Lung (tissue), 12 donors: Measurements from ENCODE around the gene CCDC3. TPM values are rescaled to one million over a fixed set of nuclear protein-coding genes. Genes with fewer than 3 reads are reported as not detected.

Source experiments
- ATAC-seq: fragments of 200-7000 bp; cut with Tn5 transposase; one replicate; pipeline ENCODE4 v1.9.1; 2020; ENCODE audit warnings: moderate number of reproducible peaks; ENCODE audit not compliant: insufficient read depth, low FRiP score
- DNase-seq, 3 donors: peaks; one replicate each; pipeline ENCODE4 v3.0.0-alpha.2; 2013 to 2017
- H3K27ac ChIP-seq, 2 donors: one replicate each; pipeline ENCODE4 v1.5.1; 2013; ENCODE audit warnings: mild to moderate bottlenecking in 2 of 2, moderate library complexity in 2 of 2, control low read depth in 1 of 2, inconsistent platforms in 1 of 2, low read depth in 1 of 2, low read length in 1 of 2
- H3K27me3 ChIP-seq, 3 donors: one replicate each; pipeline ENCODE4 v1.5.1; 2013; ENCODE audit warnings: low read length in 2 of 3; ENCODE audit not compliant: control insufficient read depth in 3 of 3, insufficient read depth in 3 of 3
- H3K36me3 ChIP-seq, 4 donors: one replicate each; pipeline ENCODE4 v1.5.1; 2013; ENCODE audit warnings: low read length in 4 of 4, mild to moderate bottlenecking in 1 of 4, moderate library complexity in 1 of 4; ENCODE audit not compliant: control insufficient read depth in 4 of 4, insufficient read depth in 4 of 4
- H3K4me1 ChIP-seq, 5 donors: one replicate each; pipeline ENCODE4 v1.5.1; 2013; ENCODE audit warnings: low read length in 5 of 5, mild to moderate bottlenecking in 2 of 5, moderate library complexity in 1 of 5; ENCODE audit not compliant: control insufficient read depth in 5 of 5, insufficient read depth in 5 of 5
- H3K4me3 ChIP-seq: one replicate; pipeline ENCODE4 v1.5.1; 2013; ENCODE audit warnings: mild to moderate bottlenecking, control low read depth, moderate library complexity
- H3K9ac ChIP-seq, 2 donors: one replicate each; pipeline ENCODE4 v1.5.1; 2013; ENCODE audit warnings: low read length in 2 of 2, control low read depth in 1 of 2; ENCODE audit not compliant: insufficient read depth in 1 of 2
- H3K9me3 ChIP-seq, 4 donors: one replicate each; pipeline ENCODE4 v1.5.1; 2013; ENCODE audit warnings: low read length in 3 of 4, mild to moderate bottlenecking in 1 of 4, moderate library complexity in 1 of 4; ENCODE audit not compliant: control insufficient read depth in 4 of 4, insufficient read depth in 3 of 4
- CTCF ChIP-seq: IDR thresholded peaks from 2 replicates; pipeline ENCODE4 v1.5.1; 2012; ENCODE audit warnings: mild to moderate bottlenecking; ENCODE audit errors: control extremely low read depth, extremely low read depth
- WGBS, 2 donors: extraction: QIAGEN DNeasy Blood & Tissue Kit; methylation state at CpG; one replicate each; pipeline ENCODE4 v1.1.7; 2013; 5-methylcytosine and 5-hydroxymethylcytosine counted together
- polyA plus RNA-seq, 2 donors: library from polyadenylated mRNA; stranded (reverse); fragments of 200-250 nt; gene quantifications; one replicate each; pipeline ENCODE4 v1.2.1, GENCODE V29; 2013
- total RNA-seq, 2 donors: library from RNA; depleted of rRNA in 1 of 2; stranded (reverse); fragments of >200 nt in 1 of 2; gene quantifications; one replicate each; pipeline ENCODE4 v1.2.1, GENCODE V29; 2014 to 2021
- donor health status: control.
- donor health status: control.
- donor health status: Bipolar disorder and iron deficiency.
- donor health status: healthy.
- donor health status: DM: yes; HTN: yes; CAD: no.

CCDC3 gene
- total and polyA plus RNA-seq, 4 donors, result 4.1 to 21.5 (median 11.0) TPM

GRCh38 chr10:12943425-12943824, 58.1 kb downstream of the CCDC3 start:
- TF ChIP-seq CTCF, result no peak
- Histone ChIP-seq H3K4me1 (no peaks in the 10 kb centered on the region), H3K9me3 (no peaks in the 10 kb centered on the region), H3K36me3 (no peaks in the 10 kb centered on the region), H3K27me3 (no peaks in the 10 kb centered on the region), H3K27ac (no peak overlapping the region), H3K4me3 (no peak overlapping the region), H3K9ac (no peak overlapping the region)
- DNase-seq (no peak), ATAC-seq (no peak)
- WGBS, 2 donors, result 89 to 98% methylated on average over 5 of the region's 5 CpGs

DNA sequence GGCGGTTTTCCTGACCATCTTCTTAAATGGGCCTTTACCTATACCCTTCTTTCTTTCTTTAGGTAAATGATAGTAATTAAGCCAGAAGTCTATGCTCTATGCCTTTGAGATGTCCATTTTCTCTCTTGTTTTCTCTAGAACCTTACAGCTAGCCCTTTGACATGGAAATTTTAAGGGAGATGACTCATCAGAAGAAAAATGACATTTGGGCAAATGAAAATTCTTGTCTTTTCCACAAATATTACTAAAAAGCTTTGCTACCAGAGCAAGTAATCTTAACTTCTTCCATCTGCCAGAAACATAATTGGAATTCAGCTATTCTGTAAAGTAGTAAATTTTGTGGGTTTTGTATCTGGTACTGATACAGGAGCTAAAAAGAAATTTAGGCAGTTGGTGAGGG, 59.5 kb downstream of the CCDC3 start:
- Histone ChIP-seq H3K27me3 (peaks cover 0 to 3% (median 0%) of the 10 kb centered on the region in 3 donors), H3K9me3 (peaks cover 0 to 2% (median 0%) of the 10 kb centered on the region in 4 donors), H3K9ac (no peak overlapping the region), H3K27ac (no peak overlapping the region), H3K4me3 (no peak overlapping the region), H3K4me1 (no peaks in the 10 kb centered on the region), H3K36me3 (no peaks in the 10 kb centered on the region)
- TF ChIP-seq CTCF, result no peak
- 98 to 100% methylated on average over 1 of the region's 1 CpG for WGBS, 2 donors
- ATAC-seq, result no peak
- DNase-seq, result no peak

- no peak overlapping the region for H3K9ac ChIP-seq
- peaks cover 0 to 2% (median 0%) of the 10 kb centered on the region in 4 donors for H3K9me3 ChIP-seq
- 76% methylated on average over 5 of the region's 5 CpGs for WGBS, 2 donors
- ATAC-seq (no peak), DNase-seq (no peak)
- no peaks in the 10 kb centered on the region for H3K4me1 ChIP-seq
- H3K27me3 ChIP-seq, result peaks cover 0 to 3% (median 0%) of the 10 kb centered on the region in 3 donors
- TF ChIP-seq CTCF, result no peak
- H3K4me3 ChIP-seq, result no peak overlapping the region
- H3K36me3 ChIP-seq, result no peaks in the 10 kb centered on the region
- H3K27ac ChIP-seq, result no peak overlapping the region
Measured at GRCh38 chr10:12940791-12941190, 60.7 kb downstream of the CCDC3 start.

DNA sequence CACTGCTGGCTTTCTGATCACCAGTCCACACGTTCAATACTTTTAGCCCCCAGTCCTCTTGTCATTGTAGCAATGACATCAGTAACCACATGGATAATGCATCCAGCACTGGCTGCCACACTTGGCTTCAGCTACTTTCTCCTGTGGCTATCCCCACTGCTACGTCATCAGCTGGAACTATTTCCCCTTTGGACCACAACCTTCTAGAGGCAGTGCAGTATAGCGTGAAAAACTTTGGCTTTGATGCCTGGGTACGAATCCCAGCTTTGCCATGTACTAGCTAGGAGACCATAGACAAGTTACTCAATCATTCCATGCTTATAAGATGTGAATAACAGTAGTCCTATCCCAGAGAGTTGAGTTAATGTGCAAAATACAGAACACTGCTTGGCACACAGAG, 63.2 kb downstream of the CCDC3 start:
- peaks cover 0 to 3% (median 0%) of the 10 kb centered on the region in 3 donors for H3K27me3 ChIP-seq
- H3K4me3 ChIP-seq, result no peak overlapping the region
- H3K9me3 ChIP-seq, result peaks cover 0 to 2% (median 0%) of the 10 kb centered on the region in 4 donors
- H3K27ac ChIP-seq, result no peak overlapping the region
- no peak for DNase-seq
- TF ChIP-seq CTCF, result no peak
- H3K9ac ChIP-seq, result no peak overlapping the region
- no peaks in the 10 kb centered on the region for H3K36me3 ChIP-seq
- 58 to 64% methylated on average over 4 of the region's 4 CpGs for WGBS, 2 donors
- ATAC-seq, result no peak
- no peaks in the 10 kb centered on the region for H3K4me1 ChIP-seq
